Measurements from ENCODE around the gene ARHGAP10.

The ARHGAP10 gene

DNA sequence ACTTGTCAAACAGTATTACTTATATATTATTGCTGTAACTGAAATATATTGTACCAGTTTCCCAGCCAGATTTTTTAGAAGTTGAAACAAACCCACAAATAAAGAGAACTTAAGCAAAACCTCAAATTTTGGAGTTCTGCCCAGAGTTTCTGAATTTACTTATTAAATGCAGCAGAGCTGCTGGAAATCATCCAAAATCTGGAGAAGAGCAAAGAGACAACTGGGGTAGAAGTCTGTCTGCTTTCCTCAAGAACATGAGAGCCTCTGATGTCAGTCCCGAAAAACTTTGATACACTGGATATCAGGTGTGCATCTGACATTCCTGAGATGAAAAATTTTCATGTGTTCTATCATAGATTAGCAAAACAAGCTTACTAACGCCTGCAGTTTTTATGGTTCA lies 384.4 kb downstream of the ARHGAP10 start:
- Histone ChIP-seq H3K9me2 (replicated peaks; ENCODE audit: insufficient read depth, low read length) (no peaks in the 10 kb centered on the region), H2AFZ (ENCODE audit: low read length) (no peak overlapping the region), H3K9me3 (replicated peaks; ENCODE audit: insufficient read depth, low read length) (no peaks in the 10 kb centered on the region), H3K79me2 (ENCODE audit: low read length) (no peaks in the 10 kb centered on the region), H3K4me3 (ENCODE audit: low read length) (no peak overlapping the region), H3K27me3 (replicated peaks; ENCODE audit: insufficient read depth, low read length) (no peaks in the 10 kb centered on the region), H4K20me1 (ENCODE audit: insufficient read depth, low read length) (no peaks in the 10 kb centered on the region), H3K4me2 (ENCODE audit: low read depth, low read length) (no peak overlapping the region), H3K36me3 (replicated peaks; ENCODE audit: insufficient read depth, low read length) (no peaks in the 10 kb centered on the region), H3F3A (ENCODE audit: insufficient read depth, low read length) (no peaks in the 10 kb centered on the region), H3K27ac (ENCODE audit: low read length) (no peak overlapping the region), H3K9ac (ENCODE audit: low read length) (no peak overlapping the region), H3K4me1 (ENCODE audit: low read length) (no peaks in the 10 kb centered on the region)
- TF ChIP-seq, protein P1, sequence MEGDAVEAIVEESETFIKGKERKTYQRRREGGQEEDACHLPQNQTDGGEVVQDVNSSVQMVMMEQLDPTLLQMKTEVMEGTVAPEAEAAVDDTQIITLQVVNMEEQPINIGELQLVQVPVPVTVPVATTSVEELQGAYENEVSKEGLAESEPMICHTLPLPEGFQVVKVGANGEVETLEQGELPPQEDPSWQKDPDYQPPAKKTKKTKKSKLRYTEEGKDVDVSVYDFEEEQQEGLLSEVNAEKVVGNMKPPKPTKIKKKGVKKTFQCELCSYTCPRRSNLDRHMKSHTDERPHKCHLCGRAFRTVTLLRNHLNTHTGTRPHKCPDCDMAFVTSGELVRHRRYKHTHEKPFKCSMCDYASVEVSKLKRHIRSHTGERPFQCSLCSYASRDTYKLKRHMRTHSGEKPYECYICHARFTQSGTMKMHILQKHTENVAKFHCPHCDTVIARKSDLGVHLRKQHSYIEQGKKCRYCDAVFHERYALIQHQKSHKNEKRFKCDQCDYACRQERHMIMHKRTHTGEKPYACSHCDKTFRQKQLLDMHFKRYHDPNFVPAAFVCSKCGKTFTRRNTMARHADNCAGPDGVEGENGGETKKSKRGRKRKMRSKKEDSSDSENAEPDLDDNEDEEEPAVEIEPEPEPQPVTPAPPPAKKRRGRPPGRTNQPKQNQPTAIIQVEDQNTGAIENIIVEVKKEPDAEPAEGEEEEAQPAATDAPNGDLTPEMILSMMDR (IDR thresholded peaks at IDR 0.05; ENCODE audit: low read length), result no peak
- TF ChIP-seq EZH2phosphoT487 (IDR thresholded peaks at IDR 0.05; ENCODE audit: low read length), result no peak
- no peak for TF ChIP-seq EZH2 (optimal IDR thresholded peaks at IDR 0.05; ENCODE audit: low read depth, low read length)
- DNase-seq, result no peak

DNA sequence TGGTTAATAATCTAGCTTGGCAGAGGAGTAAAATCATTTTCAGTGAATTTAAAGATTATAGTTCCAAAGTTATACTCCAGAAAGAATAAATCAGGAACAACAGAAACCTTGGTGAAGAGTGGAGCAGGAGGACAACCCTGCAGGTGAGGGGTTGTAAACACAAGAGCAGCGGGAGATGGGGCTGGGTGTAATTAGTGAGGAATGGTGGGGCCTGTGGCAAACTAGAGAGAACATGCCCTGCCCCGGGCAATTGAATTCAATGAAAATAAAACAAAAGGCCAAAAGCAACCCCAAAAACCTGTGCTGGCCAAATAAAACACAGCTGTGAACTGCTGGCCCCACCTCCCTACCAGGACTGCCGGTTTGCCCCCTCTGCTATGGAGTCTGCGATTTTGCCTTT lies 385.1 kb downstream of the ARHGAP10 start:
- no peaks in the 10 kb centered on the region for H4K20me1 ChIP-seq (ENCODE audit: insufficient read depth, low read length)
- no peak overlapping the region for H2AFZ ChIP-seq (ENCODE audit: low read length)
- no peaks in the 10 kb centered on the region for H3K36me3 ChIP-seq (replicated peaks; ENCODE audit: insufficient read depth, low read length)
- no peaks in the 10 kb centered on the region for H3K79me2 ChIP-seq (ENCODE audit: low read length)
- no peaks in the 10 kb centered on the region for H3K9me2 ChIP-seq (replicated peaks; ENCODE audit: insufficient read depth, low read length)
- H3K27ac ChIP-seq (ENCODE audit: low read length), result no peak overlapping the region
- H3K4me3 ChIP-seq (ENCODE audit: low read length), result no peak overlapping the region
- H3K27me3 ChIP-seq (replicated peaks; ENCODE audit: insufficient read depth, low read length), result no peaks in the 10 kb centered on the region
- no peaks in the 10 kb centered on the region for H3K4me1 ChIP-seq (ENCODE audit: low read length)
- H3K4me2 ChIP-seq (ENCODE audit: low read depth, low read length), result no peak overlapping the region
- no peak for DNase-seq
- no peaks in the 10 kb centered on the region for H3F3A ChIP-seq (ENCODE audit: insufficient read depth, low read length)
- H3K9me3 ChIP-seq (replicated peaks; ENCODE audit: insufficient read depth, low read length), result no peaks in the 10 kb centered on the region
- no peak for TF ChIP-seq EZH2phosphoT487 (IDR thresholded peaks at IDR 0.05; ENCODE audit: low read length)
- TF ChIP-seq, protein P1 (IDR thresholded peaks at IDR 0.05; ENCODE audit: low read length), result no peak
- no peak overlapping the region for H3K9ac ChIP-seq (ENCODE audit: low read length)

DNA sequence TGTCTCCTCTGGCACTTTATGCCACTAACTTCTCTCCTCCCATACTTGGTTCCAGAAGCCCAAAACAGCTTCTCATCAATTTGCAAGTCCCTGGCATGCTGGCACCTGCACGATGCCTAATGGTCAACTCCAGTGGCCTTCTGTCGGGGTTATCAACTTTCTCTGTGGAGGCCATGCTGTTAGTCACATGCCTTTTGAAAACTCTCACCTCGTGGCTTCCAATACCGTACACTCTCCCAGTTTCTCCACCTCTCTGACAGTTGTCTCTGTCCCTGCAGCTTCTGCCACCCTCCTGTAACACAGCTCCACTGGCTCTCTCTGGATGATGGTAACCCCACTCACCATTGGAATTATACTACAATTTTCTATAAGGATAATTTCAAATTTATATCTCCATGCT lies 386.3 kb downstream of the ARHGAP10 start:
- TF ChIP-seq EZH2 (optimal IDR thresholded peaks at IDR 0.05; ENCODE audit: low read depth, low read length), result no peak
- TF ChIP-seq, protein P1 (IDR thresholded peaks at IDR 0.05; ENCODE audit: low read length), result no peak
- no peak for TF ChIP-seq EZH2phosphoT487 (IDR thresholded peaks at IDR 0.05; ENCODE audit: low read length)
- Histone ChIP-seq H3K9me2 (replicated peaks; ENCODE audit: insufficient read depth, low read length) (no peaks in the 10 kb centered on the region), H2AFZ (ENCODE audit: low read length) (no peak overlapping the region), H3K4me2 (ENCODE audit: low read depth, low read length) (no peak overlapping the region), H3K27ac (ENCODE audit: low read length) (no peak overlapping the region), H3F3A (ENCODE audit: insufficient read depth, low read length) (no peaks in the 10 kb centered on the region), H4K20me1 (ENCODE audit: insufficient read depth, low read length) (no peaks in the 10 kb centered on the region), H3K9me3 (replicated peaks; ENCODE audit: insufficient read depth, low read length) (no peaks in the 10 kb centered on the region), H3K4me1 (ENCODE audit: low read length) (no peaks in the 10 kb centered on the region), H3K36me3 (replicated peaks; ENCODE audit: insufficient read depth, low read length) (no peaks in the 10 kb centered on the region), H3K9ac (ENCODE audit: low read length) (no peak overlapping the region), H3K27me3 (replicated peaks; ENCODE audit: insufficient read depth, low read length) (no peaks in the 10 kb centered on the region), H3K79me2 (ENCODE audit: low read length) (no peaks in the 10 kb centered on the region), H3K4me3 (ENCODE audit: low read length) (no peak overlapping the region)
- DNase-seq, result no peak

Measured in MM.1S (cell line).